ENCODE measurements around the gene RAB11FIP2.

Gene RAB11FIP2

DNA sequence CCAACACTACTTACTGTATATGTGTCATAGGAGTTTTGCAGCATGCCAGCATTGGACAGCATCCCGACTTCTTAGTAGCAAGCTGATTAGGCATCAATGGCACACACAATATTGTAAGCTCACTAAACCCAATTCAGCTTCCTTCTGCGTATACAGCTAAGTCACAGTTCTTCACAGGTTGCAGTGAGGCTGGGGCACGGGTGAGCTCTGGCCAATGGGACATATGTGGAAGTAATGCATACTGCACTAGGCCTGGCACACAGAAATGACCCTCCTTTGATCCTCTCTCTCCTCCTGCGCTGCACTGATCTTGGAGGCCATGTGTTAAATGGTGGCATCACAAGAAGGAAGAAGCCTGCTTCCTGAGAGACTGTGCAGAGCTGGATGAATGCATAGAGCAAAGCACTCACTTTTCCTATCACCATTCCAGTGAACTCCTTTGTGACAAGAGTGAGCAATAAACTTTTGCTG is 11.9 kb downstream of the RAB11FIP2 start:
- no peak for DNase-seq (ENCODE audit: low read depth, low spot score)

DNA sequence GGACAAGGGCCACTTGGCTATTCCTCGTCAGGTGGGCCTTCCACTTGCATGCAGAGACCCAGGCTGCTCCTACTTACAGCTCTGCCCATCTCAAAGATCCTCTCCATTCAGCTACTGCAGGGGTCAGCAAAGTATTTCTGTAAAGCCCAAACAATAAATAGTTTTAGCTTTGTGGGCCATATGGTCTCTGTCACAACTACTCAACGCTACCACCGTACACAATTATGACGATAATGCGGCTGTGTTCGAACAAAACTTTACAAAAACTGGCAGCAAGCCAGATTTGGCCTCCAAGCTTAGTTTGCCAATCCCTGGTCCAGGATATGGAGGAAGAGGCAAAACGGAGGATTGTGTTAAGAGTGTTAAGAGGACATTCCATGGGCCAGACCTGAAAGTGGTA is 12.8 kb downstream of the RAB11FIP2 start:
- no peak for DNase-seq (ENCODE audit: low read depth, low spot score)

DNA sequence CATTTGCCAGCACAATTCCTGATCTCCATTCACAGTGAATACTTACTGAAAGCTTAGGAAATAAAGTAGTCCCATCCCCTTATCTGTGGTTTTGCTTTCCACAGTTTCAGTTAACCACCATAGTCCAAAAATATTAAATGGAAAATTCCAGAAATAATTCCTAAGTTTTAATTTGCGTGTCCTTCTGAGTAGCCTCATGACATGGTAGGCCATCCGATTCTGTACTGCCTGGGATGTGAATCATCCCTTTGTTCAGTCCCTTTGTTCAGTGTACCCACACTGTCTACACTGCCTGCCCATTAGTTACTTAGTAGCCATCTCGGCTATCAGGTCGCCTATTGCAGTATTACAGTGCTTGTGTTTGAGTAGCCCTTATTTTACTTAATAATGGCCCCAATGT is 14.2 kb downstream of the RAB11FIP2 start:
- DNase-seq (ENCODE audit: low read depth, low spot score): no peak

DNA sequence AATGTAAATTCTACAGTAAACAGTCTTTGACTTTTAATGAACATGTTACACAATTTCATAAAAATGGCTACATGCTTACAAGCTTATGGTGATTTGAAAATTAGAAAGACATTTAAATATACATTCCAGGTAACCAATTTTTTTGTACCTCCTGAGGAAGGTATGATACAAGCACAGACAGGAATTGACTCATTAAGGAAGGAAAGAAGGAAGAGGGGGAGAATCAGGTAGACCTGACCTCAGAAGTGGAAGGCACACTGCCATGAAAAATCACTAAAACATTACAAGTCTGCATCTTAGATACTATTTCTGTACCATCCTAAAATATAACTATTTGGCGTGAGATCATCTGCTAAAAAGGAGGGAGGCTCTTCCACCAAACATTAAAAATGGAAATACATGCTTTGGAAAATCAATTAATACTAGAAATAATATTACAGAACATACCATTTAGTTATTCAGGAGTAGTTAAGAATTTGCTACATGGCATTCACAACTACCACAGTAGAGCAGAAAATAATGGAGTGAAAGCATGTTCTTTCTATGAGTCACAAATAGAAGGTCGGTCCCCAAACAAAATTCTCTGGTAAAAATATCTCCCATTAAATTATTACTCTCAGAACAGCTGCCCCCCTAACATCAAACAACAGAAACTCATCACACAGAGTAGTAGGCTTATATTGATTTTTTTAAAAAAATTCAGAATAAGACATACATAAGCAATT is 15.2 kb downstream of the RAB11FIP2 start:
- no peak for DNase-seq (ENCODE audit: low read depth, low spot score)

DNA sequence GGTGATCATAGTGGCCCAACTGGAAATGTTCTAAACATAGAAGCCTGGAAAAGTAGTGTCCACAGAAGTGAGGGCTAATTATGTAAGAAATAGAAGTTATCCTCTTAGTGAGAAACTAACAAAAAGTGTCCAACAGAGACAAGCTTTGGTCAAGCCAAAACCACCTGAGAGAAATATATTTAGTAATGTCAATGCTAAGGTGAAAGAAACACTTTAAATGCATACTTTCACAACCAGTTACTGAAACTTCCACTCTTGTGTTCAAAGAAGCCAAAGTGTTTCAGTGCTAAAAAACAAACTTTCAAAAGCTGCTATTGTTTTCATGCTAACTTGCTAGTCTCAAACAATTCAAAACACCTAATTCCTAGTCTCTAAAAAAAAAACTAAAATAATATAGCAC is 18.1 kb downstream of the RAB11FIP2 start:
- DNase-seq (ENCODE audit: low read depth, low spot score): no peak

DNA sequence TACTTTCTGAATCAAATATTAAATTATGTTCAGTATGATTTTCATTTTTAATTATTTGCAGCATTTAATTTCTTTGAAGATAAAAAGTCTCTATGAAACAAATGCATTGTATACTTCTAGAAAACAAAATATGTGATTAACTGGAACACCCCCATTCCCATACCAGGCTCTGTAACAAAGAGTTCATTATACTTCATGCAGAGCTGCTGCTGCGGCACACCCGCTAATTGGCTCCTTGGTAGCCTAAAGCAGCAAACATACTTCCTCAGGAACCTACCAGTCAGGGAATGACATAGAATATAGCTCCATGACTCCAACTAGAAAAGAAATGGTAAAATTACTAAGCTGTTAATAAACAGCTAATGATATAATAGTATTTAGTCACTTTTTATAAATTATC is 19.3 kb downstream of the RAB11FIP2 start:
- no peak for DNase-seq (ENCODE audit: low read depth, low spot score)

DNA sequence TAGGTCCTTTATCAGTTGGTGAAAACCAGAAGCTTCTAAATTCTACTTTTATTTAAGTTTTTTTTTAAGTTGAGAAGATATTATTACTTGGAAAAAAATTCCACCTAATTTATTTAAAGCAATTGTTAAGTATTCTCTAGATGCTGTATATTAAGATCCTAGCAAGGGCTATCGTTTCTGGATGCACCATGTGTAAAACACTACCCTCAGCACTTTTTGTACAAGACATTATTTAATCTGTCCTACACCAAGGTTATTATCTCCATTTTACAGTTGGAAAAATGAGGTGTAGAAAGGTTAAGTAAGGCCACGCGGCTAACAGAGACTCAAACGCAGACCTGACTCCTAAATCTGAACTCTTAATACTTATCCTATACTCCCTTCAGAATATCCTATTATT is 19.8 kb downstream of the RAB11FIP2 start:
- DNase-seq (ENCODE audit: low read depth, low spot score): no peak

DNA sequence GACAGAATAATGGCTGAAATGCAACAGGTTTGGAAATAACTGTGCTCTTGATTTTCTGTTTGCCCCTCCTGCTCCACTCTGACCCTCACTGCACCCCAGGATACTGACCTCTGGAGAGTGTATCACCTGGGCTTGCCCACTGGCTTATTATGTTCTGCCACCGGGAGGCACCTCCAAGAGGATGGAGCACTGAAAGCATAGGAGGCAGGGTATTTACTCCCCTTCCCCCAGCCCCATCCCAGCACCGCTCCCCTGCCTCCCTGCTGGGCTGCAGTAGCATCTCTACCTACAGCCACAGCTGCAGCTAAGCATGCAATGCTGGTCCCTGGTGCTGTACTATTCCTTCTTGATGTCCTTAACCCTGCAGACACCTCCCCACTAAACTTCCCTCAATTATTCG is 26.4 kb downstream of the RAB11FIP2 start:
- no peak for DNase-seq (ENCODE audit: low read depth, low spot score)

DNA sequence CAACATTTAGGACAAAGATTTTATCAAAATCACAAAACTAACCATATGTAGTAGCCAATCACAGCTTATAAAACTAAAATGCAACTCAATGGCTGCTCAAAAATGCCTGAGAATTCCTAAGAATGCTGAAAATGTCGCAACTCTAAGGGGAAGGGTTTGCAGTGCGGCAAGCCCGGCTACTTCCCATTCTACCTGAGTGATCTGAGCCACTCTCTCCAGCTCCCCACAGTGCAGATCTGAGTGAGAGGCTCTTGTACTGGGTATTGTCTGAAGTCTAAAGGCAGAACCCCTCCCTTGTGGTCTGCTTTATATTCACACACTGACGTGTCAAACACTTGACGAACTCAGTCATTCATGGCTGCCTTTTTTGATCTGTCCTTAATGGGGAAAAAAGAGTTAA is 28.9 kb downstream of the RAB11FIP2 start:
- no peak for DNase-seq (ENCODE audit: low read depth, low spot score)

DNA sequence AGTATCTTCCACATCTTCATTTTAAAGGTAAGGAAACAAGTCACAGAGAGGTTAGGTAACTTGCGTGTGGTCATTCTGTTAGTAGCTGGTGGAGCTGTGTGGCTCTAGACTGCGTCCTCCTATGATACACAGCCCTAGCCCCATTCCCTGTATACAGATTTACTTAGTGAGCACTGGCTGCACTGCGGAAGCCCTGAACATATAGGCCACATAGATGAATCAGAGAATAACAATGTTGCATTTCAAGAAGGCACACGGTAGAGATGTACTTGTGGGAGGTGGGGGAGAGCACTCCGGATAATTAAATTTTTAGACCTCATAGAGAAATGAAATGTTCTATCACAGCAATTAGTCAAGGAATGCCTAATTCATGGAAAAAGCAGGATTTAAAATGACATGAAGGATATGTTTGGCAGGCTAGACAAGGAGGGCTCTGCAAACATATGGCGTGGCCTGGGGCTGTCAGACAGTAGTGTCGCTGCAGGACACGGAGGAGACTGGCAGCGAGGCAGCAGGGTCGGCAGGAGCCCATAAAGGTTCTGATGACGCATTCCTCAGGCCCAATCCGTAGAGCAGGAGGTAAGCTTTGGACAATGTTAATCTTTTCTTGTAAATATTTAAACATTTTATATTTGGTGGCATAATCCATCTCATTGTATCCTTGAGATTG is 29.5 kb downstream of the RAB11FIP2 start:
- no peak for DNase-seq (ENCODE audit: low read depth, low spot score)

DNA sequence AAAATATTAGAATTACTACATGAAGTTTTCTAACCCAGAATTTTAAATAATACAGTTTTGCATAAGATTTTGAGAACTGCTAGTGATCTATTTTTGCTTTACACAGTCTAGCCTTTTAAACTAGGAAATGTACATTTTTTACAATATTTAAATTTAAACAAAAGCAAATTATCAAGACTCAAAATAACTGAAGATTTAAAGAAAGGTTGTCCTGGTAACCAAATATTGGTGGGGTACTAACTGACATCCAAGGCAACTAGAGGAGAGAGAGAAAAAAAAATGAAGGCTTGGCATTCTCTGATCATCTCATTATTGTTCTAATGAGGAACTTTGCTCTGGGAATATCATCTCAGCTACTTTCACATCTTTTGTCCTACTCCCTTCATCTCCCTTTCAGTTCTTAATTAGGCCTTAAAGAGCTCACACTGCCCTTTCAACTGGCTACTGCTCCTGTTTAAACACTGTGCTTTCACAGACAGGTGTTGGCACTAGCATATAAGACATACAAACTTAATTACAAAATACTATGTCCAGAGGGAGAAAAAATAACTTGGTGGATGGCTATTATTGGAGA is 33.7 kb downstream of the RAB11FIP2 start:
- DNase-seq (ENCODE audit: low read depth, low spot score): no peak

DNA sequence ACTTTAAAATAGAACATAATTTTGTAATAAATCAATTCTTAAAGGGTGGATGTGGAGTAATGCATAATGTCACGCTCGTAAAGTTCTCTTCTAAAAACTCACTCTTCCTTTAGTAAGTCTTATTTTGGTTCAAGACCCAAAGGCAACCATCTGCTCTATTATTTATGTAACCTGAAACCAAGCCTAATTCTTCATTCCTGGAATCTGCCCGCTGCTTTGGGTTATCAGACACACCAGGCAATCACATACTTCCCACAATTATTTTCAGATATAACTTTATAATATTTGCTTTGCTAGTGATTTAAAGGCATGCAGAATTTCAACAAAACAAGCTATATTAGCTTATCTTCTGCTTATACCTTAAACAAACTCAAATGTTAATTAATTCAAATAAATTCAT is 39.0 kb downstream of the RAB11FIP2 start:
- DNase-seq (ENCODE audit: low read depth, low spot score): no peak

DNA sequence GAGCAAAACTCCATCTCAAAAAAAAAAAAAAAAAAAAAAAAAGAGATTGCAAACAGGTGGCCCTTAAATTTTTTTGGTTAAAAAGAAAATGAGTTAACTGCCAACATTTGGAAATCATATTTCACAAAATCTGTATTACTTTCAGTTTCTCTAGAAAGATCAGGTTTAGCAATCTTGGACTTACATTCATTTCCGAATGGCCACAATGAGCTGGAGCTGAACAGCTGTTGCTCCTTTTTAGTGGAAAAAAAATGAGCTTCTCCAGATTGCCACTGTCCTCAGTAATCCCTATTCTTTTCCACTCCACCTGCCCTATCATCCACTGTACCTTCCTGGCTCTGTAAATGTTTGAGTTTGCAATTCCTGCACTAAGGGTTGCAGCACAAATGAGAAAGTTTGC is 43.6 kb downstream of the RAB11FIP2 start:
- DNase-seq (ENCODE audit: low read depth, low spot score): no peak

DNA sequence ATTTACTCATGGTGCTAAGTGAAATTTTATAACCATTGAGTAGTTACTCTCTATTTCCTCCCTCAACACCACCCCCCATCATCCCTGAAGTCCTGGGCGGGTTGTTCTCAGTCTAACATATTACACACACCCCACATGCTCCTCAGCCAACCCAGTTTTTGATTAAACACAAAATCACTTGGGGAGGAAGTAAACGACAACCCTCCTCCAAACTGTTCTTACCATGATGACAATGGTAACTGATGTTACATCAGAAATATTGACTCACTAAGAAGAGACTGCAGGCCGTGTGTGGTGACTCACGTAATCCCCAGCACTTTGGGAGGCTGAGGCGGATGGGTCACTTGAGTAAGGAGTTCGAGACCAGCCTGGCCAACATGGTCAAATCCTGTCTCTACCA is 44.2 kb downstream of the RAB11FIP2 start:
- no peak for DNase-seq (ENCODE audit: low read depth, low spot score)

DNA sequence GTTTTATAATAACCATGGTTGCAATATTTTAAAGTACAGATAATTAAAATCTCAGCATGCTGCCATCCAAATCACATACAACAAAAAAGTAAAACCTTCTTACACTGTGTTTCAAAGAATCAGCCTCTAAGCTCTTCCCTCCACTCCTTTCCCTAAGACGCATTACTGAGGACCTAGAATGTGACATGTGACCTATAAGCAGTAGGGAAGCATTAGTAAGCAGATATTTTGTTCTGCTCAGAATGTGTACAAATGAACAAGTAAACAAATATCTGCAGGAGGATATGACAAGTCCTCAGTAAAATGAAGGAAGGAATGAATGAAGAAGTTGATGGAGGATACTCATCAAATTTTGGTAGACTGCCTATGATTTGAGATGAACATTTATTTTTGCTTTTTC is 49.1 kb downstream of the RAB11FIP2 start:
- no peak for DNase-seq (ENCODE audit: low read depth, low spot score)

DNA sequence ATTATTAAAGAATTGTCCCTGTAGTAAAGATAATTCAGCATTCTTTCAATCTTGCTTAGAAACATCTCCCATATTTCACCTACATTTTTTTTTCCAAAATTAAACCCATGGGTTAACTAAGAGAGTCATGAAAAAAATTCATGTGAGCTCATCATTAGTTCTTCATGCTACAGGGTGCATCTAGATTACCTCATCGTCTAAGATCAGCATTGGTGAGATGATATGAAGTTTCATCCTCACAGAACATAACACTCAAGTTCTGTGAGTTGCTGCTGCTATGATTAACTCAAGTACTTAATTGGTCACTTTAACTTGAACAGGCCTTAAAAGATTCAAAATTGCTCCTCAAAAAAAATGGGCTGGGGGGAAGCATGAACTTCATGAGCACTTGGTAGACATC is 50.0 kb downstream of the RAB11FIP2 start:
- no peak for DNase-seq (ENCODE audit: low read depth, low spot score)

DNA sequence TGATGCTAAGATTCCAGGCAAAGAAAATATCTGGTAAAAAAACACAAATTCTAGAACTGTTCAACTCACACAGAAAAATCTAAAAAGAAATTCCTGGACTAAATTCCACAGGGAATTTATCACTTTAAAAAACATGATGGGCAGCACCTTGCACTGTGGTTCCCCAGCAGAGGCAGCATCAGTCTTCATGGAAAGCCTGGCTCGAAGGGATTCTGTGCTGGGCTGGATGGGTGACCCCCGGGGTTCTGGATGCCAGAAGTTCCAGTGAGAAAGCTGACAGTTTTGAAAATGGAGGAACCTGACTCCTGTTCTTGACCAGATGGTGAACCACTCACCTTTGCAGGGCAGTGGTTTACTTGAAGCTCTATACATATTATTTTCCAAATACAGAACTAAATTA is 52.0 kb downstream of the RAB11FIP2 start:
- DNase-seq (ENCODE audit: low read depth, low spot score): no peak

DNA sequence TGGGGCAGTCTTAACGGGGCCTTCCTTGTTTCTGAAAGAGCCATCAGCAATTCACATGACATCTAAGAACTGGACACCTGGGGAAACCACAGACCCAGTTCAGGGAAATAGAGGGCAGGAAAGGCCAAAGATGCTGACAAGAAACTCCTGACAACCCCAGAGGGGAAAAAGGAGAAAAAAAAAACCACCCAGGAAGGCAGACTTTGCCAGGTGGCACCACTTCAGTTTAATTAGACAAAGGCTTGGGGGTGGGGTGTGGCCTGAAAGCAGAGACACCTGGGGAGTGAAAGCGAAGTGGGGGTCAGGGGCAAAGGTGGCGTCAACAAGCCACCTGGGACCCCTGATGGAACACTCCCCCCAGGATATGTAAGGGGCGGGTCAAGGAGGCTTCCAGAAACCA is 53.6 kb downstream of the RAB11FIP2 start:
- no peak for DNase-seq (ENCODE audit: low read depth, low spot score)

DNA sequence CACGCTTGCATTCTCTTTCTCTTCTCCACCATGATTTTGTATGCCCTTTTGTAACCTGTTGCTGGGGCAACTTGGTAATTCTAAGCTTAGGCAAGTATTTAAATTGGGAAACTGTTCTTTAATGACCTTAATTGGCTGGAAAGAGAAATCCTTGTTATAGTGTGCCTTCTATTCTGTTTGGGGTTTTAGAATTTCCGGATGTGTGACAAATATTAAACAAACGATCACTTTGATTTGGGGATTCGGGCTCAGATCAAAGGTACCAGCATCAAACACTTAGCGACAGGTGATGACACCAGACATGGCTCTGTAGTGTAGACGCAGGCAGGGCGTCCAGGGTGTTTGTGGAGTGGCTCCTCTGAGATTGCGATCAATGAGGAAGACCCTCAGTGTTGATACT is 55.0 kb downstream of the RAB11FIP2 start:
- no peak for DNase-seq (ENCODE audit: low read depth, low spot score)

DNA sequence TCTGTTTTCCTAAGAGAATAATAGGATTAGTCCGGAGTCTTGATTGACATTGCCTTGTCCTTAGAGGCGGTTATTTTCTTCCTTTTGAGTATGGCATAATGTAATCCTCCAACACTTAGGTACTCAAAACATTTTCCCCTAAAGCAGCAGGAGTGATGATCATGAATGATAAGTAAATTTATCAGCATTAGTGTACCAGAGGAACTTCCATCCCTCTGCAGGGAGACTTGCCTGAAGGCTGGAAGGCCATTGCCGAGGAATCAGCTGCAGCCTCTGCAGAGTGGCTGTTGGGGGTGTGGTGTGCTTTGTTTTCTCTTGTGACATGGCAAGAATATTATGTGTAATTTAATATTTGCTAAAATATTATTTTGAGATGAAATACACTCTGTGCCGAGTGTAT is 56.8 kb downstream of the RAB11FIP2 start:
- no peak for DNase-seq (ENCODE audit: low read depth, low spot score)

DNA sequence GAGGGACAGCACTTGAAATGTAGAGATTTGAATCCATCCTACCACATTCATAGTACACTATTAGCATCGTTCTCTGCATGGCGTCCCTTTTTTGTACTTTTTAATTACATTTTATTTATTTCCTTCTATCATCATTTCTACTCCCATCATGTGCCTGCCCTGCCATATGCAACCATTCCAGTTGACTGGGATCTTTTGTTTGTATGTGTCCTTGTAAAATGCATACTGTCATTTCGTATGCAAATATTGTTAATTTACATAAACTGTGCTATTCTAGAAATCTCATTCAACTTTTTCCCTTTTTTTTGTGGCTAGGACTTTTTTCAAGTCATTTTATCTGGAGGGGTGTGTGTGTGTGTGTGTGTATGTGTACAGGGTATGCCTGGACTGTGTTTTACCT is 57.9 kb downstream of the RAB11FIP2 start:
- DNase-seq (ENCODE audit: low read depth, low spot score): no peak

DNA sequence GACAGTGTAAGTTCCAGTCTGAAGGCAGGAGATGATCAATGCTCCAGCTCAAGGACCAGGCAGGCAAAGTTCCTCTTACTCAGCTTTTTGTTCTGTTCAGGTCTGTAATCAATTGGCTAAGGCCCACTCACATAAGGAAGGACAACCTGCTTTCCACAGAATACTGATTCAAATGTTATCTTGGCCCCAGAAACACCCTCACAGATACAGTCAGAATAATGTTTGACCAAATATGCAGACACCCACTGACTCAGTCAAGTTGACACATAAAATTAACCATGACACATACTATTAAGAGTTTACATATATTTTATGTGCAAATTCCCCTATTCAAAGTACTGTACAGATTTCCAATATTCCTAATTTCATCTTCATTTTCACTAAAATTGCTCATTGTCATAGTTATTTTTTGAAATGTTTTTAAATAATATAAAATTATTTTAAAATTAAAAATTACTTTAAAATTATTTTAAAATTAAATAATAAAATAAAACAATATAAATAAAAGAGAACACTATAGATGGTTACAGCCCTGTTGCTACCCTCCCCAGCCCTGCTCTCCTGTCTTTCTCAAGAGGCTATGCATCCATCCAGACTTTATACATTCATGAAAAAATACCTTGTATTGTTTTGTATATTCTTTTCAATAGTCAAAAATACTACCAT is 59.4 kb downstream of the RAB11FIP2 start:
- no peak for DNase-seq (ENCODE audit: low read depth, low spot score)

DNA sequence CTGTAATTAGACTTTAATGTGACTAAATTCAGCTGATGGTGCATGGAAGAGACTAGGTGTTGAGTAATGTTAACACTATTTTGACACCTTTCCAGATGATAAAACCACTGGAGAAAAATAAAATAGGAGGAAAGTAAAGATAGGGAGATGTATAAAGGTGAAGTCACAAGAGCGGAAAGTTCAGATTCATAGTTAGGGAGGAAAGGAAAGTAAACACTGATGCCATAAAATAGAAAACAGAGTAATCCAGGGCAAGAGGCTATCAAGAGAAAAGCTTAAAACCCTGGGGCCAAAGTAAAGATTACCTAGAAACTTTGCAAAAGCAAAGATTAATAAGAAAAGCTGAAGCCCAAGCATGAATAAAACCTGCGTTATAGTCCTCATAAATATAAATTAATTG is 62.8 kb downstream of the RAB11FIP2 start:
- no peak for DNase-seq (ENCODE audit: low read depth, low spot score)
